Thyroid gland (tissue), 4 donors: ENCODE results near the gene HKDC1. TPM values are rescaled to one million over a fixed set of nuclear protein-coding genes. Genes with fewer than 3 reads are reported as not detected.

ENCODE experiments used
- DNase-seq, 2 donors: peaks; one replicate each; pipeline ENCODE4 v3.0.0-alpha.2; 2019
- H3K27ac ChIP-seq, 3 donors: fragments of 200-600 bp; sonication (generic); 1 replicate in 2 of 3; 2 replicates in 1 of 3; pipeline ENCODE4 v1.5.1; 2016 to 2019; ENCODE audit warnings: mild to moderate bottlenecking in 1 of 3, moderate library complexity in 1 of 3
- H3K27me3 ChIP-seq: fragments of 200-600 bp; sonication (generic); one replicate; pipeline ENCODE4 v1.5.1; 2019
- H3K36me3 ChIP-seq, 2 donors: fragments of 200-600 bp; sonication (generic); one replicate each; pipeline ENCODE4 v1.5.1; 2016 to 2019
- H3K4me1 ChIP-seq, 2 donors: fragments of 200-600 bp; sonication (generic); one replicate each; pipeline ENCODE4 v1.5.1; 2017 to 2019
- H3K4me3 ChIP-seq, 3 donors: fragments of 200-600 bp; sonication (generic); replicated peaks in 1 of 3; 1 replicate in 2 of 3; 2 replicates in 1 of 3; pipeline ENCODE4 v1.5.1; 2016; ENCODE audit warnings: mild to moderate bottlenecking in 1 of 3
- H3K9me3 ChIP-seq: fragments of 200-600 bp; sonication (generic); one replicate; pipeline ENCODE4 v1.5.1; 2017
- POLR2A ChIP-seq, 2 donors: fragments of 450-650 bp; IDR thresholded peaks; one replicate each; pipeline ENCODE4 v1.6.1; 2017; ENCODE audit warnings: antibody characterized with exemption in 2 of 2, mild to moderate bottlenecking in 2 of 2, moderate library complexity in 1 of 2
- WGBS, 2 donors: methylation state at CpG; one replicate each; pipeline ENCODE4 v1.1.5; 2017; 5-methylcytosine and 5-hydroxymethylcytosine counted together
- intact Hi-C: fragments of 100-400 bp; cut with DNase I; formaldehyde crosslinking; loops from one replicate; pipeline ENCODE4 v1.15.1; 2023
- total RNA-seq, 4 donors: library from RNA; depleted of rRNA; stranded (reverse); fragments of >200 nt; gene quantifications; one replicate each; pipeline ENCODE4 v1.2.3, GENCODE V29; 2016
- TF ChIP-seq, protein P1 (sequence below), 6 experiments: fragments of 200-600 bp in 3 of 6; fragments of 450-650 bp in 3 of 6; sonication (generic) in 3 of 6; IDR thresholded peaks; one replicate each; pipeline ENCODE4 v1.5.1; 2016 to 2019; ENCODE audit warnings: antibody characterized with exemption in 6 of 6, mild to moderate bottlenecking in 2 of 6, inconsistent platforms in 1 of 6, moderate library complexity in 1 of 6

Gene HKDC1
- total RNA-seq, 4 donors from 2014 or later: 2.4 to 21.1 (median 8.5) TPM

DNA sequence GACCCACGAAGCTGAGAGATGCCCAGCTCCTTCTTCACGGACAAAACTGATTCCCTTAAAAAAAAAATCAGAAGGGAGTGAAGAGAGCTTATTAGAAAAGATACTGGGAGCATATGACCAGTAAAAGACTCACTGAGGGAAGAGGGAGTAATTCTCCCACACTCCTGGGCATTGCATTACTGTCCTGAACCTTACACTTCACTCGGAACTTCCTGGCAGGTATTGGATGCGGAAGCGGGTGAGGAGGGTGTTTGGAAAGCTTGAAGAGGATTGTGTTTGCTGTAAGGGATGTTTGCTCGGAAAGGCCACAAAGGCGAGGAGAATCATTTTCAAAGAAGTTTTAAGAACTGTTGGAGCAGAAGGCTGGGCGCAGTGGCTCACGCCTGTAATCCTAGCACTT is 375 bp downstream of the HKDC1 start:
- Histone ChIP-seq H3K9me3 (no peaks in the 10 kb centered on the region), H3K27me3 (no peaks in the 10 kb centered on the region), H3K4me3 (no peak overlapping the region), H3K4me1 (peaks cover 20 to 27% of the 10 kb centered on the region in 2 donors), H3K36me3 (no peaks in the 10 kb centered on the region), H3K27ac (peak overlapping the region; percentile 66 to 95 (median 81))
- WGBS, 2 donors: 54 to 62% methylated on average over 9 of the region's 9 CpGs
- peak; percentile 26 to 41 for DNase-seq
- TF ChIP-seq, protein P1, sequence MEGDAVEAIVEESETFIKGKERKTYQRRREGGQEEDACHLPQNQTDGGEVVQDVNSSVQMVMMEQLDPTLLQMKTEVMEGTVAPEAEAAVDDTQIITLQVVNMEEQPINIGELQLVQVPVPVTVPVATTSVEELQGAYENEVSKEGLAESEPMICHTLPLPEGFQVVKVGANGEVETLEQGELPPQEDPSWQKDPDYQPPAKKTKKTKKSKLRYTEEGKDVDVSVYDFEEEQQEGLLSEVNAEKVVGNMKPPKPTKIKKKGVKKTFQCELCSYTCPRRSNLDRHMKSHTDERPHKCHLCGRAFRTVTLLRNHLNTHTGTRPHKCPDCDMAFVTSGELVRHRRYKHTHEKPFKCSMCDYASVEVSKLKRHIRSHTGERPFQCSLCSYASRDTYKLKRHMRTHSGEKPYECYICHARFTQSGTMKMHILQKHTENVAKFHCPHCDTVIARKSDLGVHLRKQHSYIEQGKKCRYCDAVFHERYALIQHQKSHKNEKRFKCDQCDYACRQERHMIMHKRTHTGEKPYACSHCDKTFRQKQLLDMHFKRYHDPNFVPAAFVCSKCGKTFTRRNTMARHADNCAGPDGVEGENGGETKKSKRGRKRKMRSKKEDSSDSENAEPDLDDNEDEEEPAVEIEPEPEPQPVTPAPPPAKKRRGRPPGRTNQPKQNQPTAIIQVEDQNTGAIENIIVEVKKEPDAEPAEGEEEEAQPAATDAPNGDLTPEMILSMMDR (IDR thresholded peaks at IDR 0.05): no peak
- TF ChIP-seq POLR2A (IDR thresholded peaks at IDR 0.05): no peak
- intact Hi-C loops: no loop called here

DNA sequence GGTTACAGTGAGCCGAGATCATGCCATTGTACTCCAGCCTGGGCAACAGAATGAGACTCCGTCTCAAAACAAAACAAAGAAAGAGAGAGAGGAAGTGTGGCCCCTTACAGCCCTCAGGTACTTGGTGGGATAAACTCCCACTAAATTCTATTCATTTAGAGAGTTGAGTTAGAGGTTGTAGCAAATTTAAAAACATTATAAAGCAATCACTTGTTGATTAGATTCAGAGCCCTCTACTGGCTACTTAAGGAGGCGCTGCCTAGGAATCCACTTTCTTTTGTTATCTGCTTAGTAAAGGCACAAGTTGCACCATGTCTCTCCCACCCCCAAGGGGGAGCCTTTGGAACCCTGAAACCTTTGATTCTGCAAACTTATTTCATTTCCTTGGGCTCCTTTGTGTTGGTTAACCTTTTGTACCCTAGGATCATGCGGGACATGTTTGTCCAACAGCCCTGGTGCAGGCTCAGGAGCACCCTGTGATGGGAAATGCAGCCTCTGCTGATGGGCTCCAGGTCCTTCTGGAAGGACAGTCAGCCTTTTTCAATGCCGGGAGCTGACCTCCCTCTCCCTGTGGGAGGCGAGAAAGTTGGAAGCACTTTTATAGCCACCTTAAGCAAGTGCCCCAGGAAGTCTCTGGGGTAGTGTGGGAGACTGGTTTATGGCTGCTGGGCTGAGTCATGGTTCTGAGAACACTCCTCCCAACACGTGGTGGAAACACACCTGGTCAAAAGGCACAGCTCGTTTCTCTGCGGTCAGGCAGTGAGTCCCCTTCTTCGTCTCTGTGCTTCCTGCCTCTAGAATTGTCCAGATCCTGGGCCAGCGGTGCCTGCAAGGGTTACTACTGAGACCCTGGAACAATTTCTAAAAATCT is 2.3 kb downstream of the HKDC1 start:
- H3K4me3 ChIP-seq: no peak overlapping the region
- intact Hi-C loops: no loop called here
- TF ChIP-seq, protein P1 (IDR thresholded peaks at IDR 0.05): peak; percentile 22 to 78 (median 49)
- TF ChIP-seq POLR2A (IDR thresholded peaks at IDR 0.05): peak in 1 of 2 donors; percentile 34
- H3K9me3 ChIP-seq: no peaks in the 10 kb centered on the region
- peaks cover 18 to 27% of the 10 kb centered on the region in 2 donors for H3K4me1 ChIP-seq
- no peaks in the 10 kb centered on the region for H3K36me3 ChIP-seq
- H3K27ac ChIP-seq: peak overlapping the region in 2 of 3 donors; percentile 19 to 78
- H3K27me3 ChIP-seq: no peaks in the 10 kb centered on the region
- DNase-seq: peak; percentile 60 to 70
- 42 to 52% methylated on average over 10 to 11 of the region's 11 CpGs for WGBS, 2 donors

DNA sequence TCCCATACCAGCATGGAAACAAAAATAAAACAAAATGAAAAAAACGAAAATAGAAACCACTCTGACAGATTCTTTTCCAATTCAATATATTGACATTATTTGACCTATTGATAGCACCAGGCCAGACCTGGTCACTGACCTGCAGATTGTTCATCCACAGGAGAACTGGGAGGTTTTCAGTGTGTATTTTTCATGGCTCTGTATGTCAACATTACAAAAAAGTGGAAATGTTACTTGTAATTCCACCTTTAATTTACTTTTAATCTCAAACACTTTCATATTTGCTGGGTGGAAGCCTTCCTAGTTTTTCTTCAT is 2.9 kb downstream of the HKDC1 start:
- no peak for TF ChIP-seq POLR2A (IDR thresholded peaks at IDR 0.05)
- TF ChIP-seq, protein P1 (IDR thresholded peaks at IDR 0.05): no peak
- Histone ChIP-seq H3K27me3 (no peaks in the 10 kb centered on the region), H3K27ac (peak overlapping the region in 2 of 3 donors; percentile 19 to 78), H3K4me3 (no peak overlapping the region), H3K36me3 (no peaks in the 10 kb centered on the region), H3K4me1 (peaks cover 18 to 27% of the 10 kb centered on the region in 2 donors), H3K9me3 (no peaks in the 10 kb centered on the region)
- intact Hi-C loops: no loop called here
- WGBS, 2 donors: 28 to 58% methylated on average over 1 of the region's 1 CpG
- no peak for DNase-seq

DNA sequence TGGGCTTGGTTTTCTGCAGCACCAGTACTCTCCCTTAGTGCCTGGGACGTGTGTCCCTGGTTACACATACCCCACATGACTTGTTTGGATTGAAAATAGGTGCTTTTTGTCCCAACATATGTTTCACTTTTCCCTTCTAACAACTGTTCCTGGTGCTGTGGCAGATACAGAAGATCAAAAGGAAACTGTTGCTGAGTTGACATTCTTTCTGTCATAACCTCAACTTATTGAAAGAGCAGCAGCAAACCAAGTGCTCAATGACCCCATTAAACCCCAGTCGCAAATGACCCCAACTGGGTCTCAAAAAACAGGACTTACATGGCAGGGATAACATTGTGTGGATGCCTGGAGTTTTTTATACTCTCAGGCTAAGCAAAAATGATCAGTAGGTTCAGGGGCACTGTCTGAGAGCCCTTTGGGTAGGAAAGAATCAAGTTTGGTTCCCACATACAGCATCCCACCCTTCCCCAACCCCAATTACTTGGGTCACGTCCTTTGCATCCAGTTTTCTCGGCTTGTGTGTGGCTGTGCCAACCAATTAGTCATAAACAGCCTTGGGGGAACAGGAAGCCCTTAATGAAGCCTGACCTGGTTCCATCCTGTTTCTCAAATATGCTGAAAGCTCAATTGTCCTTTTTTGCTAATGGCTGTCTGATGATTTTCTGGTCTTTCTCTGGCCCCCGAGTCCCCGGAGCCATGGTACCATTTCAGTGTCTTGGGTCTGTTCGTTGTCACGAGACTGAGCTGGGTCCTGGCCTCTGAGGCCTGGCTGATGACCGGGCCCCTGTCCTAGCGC is 4.9 kb downstream of the HKDC1 start:
- no peak for TF ChIP-seq POLR2A (IDR thresholded peaks at IDR 0.05)
- TF ChIP-seq, protein P1 (IDR thresholded peaks at IDR 0.05): no peak
- Histone ChIP-seq H3K4me3 (no peak overlapping the region), H3K27me3 (no peaks in the 10 kb centered on the region), H3K27ac (no peak overlapping the region), H3K9me3 (no peaks in the 10 kb centered on the region), H3K4me1 (peaks cover 10 to 27% of the 10 kb centered on the region in 2 donors), H3K36me3 (no peaks in the 10 kb centered on the region)
- DNase-seq: no peak
- WGBS, 2 donors: 61 to 73% methylated on average over 10 of the region's 10 CpGs
- intact Hi-C loops: no loop called here
